ENCODE results near the gene VEZF1.
"Not testable (repeated sequence)": the region's sequence is repeated elsewhere in the genome, so short reads cannot be mapped to it uniquely, and the experiment has no call there.

VEZF1 gene

DNA sequence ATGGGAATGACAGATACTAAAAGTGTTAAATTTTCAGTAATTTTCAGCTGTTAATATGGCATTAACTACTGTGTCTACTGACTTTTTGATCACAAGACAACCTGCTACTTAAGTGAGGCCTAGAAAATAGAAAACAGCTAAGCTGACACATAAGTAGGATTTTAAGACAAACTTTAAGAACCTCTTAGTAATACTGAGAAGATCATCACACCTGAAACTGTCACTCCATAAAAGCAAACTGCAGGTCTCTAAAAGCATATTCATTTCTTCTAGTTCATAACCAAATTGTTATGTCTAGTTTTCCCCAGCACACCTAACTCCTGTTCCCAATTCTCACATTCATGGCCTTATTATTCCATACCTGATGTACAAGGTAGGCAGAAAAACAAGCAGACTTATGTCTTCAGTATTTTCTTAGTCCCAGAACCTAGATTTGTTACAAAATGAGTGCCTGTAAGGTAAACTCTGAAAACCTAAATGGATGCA lies 11.0 kb upstream of the VEZF1 start:
- DNase-seq, result no peak

DNA sequence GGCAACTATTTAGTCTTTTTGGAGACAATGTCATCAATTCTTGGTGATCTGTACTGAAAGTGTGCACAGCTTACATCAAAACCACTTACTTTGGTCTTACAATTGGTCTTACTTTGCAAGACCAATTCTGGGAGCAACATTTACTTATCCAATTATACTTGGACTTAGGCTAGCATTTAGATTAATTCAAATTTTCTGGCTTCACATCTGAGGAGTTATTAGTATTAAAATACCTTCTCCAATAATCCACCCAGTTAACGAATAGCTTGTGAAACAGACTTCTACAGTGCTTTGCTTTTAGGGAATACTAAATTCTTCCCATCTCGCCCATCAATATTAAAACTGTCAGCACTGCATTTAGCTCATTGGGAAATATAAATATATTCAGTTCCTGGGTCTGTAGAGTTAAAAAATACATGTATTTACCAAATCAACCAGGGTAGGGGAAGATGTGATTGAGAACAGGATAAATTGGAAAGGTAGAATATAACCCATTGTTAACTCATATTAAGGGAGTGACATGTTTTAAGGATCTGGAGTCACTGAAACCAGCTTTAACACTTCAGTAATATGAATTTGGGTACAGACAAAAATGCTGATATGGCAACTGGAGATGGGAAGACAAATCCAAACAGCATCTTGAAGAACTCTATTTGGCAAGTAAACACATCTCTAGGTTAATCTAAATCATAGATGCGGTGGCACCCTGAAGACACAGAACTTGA lies 9.2 kb upstream of the VEZF1 start:
- DNase-seq, result no peak

DNA sequence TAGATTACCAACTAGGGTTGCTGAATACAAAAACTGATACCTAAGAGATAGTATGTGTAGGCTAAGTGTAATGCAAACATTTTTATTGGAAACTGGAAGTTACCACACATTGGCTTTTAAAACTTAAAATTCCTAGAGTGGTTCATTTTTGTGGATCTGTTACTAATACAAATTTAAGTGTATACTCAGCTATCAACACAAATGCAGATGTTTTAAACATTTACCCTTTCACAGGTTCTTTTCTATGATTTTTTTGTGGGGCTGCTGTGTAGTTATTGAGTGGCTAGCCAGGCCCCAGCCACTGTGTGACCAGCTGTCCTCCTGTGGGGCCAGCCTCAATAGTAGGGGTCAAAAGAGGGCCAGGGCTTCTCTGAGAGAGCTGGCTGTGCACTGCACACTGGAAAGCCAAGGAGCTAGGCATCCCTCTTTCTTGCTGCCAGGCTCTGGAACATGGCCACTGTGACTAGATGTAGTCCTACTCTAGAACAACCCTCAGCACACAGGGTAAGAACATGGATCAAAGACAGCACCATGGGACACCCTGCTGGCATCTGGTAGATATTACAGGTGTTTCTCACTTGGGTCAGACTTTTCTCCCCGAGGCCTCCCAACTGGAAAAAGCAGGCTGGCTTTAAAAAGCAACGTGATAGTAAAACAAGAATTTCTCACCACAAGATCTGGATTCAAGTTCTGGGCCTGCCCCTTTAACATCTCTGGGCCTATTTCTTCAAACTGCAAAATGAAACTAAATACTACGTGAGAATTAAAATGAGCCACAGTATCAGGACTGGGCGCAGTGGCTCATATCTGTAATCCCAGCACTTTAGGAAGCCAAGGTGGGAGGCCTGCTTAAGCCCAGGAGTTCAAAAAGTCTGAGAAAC lies 7.3 kb upstream of the VEZF1 start:
- peak; percentile 6 to 53 for DNase-seq

DNA sequence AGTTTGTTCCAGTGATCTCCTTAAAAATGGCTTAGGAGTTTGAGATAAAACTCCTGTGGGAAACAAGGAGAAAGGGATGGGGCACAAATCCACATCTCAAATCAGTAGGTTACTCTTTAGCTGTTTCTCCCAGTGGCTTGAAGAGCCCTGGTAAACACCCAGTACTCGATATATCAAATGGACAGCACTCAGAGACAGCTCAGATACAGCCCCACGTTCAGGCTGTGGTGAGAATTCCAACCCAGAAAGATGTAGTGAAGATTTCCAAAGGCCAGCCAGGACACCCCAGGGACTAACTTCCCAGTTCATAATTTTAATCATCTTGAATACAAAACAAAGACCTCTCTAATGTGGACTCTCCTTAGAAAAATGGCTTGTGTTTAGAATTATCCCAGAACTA lies 6.4 kb upstream of the VEZF1 start:
- DNase-seq, result no peak

DNA sequence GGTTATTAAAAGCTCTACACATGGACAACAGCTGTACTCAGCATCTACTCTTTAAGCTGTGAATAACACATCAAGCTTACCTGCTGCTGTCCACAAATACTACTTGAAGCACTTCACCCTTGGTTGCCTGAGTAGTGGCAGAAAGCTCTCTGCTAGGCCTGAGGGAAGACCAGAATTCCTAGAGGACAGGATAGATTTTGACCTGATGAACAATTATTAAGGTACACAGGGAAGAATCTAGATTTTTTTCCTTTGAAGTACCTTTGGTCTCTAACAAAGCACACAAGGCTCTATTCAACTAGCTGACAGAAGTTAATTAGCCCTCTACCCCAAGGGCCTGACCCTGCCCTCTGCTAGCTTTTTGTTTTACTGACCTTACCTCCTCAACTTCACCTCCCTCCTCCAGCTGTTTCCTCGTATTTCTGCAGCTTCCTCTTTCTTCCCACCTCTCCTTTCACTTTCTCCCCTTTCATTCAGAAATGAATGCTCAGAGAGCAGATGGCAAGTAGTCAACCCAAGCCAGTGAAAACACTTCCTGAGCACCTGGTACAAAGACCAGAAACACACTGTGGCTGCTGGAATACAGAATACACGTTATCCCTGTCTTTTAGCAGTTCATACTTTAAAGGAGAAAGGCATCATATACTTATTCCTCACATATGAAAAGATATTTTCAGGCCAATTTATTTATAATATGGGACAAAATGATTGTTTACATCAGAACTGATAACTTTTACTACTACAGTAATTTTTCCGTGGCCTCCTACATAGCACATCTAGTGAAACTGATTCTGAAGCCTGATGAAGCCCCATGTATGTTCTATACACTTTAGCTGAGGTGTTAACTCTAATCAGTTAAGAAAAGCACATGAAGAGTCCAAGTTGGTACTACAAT lies 5.7 kb upstream of the VEZF1 start:
- peak in 1 of 2 donors; percentile 83 for DNase-seq

DNA sequence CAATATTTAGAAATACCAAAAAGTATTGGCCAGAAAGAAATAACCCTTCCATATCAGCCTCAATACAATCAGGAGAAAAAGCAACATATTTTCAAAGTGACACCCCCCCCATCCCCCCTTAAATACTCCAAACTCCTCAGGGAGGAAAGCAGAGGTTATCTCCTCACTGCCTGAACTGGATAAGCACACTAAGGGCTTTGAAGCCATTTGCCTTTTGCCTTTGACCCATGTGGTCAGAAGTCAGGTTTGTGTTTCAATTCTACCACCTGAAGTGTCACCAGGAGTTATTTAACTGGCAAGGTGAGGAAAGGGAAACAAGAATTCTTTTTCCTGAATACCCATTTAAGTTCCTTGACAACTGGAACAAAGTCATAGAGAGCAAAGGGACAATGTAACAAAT lies 3.5 kb upstream of the VEZF1 start:
- DNase-seq, result no peak

DNA sequence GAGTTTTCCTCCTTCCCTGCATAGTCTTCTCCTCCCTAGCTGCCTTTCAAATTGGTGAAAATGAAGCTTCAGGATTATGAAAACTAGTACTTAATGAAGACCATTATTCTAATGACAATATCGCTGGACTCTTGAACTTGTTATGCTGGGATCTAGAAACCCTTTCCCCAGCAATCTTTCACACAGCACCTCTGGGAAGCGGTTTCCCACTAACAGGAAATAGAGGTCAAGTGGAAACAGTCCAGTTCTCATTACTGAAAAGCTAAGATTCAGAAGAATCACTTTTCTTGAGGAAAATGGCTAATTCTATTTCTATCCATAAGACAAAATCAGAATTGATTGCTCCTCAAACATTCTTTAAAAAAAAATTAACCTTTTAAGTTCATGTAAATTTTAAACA lies 2.0 kb upstream of the VEZF1 start:
- DNase-seq, result no peak

DNA sequence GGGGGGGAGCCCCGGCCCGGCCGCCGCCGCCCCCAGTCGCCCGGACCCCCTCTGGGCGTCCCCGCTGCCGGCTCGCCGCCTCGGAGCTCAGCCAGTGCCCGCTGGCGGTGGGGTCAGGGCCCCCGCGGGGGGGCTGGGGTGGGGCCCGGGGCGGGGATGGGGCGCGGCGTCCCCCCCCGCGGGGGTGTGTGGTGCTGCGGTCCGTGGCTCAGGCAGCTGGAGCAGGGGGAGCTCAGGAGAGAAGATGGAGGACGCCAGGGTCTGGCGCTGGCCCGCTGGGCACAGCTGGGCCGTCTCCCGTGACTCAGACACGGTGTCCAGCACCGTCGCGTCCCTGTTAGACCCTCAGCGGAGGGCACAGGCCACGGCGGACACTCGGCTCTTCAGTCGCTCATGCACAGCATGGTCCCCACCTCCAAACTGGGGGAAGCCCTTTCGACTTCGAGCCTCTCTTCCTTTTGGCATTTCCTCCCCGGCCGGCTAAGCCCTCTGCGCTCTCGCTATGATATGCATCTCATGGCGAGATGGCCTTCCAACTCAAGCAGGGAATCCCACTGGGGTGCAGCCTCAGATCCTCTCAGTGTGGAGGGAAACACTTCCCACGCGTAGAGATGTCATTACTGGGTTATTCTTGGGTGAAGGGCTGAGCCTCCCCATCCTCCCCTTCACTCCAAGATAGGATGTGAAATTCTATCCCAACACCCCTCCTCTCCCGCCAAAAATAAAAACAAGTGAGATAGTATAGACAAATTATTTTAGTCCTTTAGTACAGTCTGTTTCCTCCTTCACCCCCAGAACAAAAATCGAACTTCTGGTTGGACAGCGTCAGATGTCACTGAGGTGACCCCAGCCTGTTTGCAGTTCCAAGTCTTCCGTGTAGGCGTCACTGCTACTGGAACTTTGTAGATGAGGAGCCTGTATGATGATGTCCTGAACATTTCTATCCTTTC lies 522 bp upstream of the VEZF1 start:
- peak; percentile 32 to 88 for DNase-seq

DNA sequence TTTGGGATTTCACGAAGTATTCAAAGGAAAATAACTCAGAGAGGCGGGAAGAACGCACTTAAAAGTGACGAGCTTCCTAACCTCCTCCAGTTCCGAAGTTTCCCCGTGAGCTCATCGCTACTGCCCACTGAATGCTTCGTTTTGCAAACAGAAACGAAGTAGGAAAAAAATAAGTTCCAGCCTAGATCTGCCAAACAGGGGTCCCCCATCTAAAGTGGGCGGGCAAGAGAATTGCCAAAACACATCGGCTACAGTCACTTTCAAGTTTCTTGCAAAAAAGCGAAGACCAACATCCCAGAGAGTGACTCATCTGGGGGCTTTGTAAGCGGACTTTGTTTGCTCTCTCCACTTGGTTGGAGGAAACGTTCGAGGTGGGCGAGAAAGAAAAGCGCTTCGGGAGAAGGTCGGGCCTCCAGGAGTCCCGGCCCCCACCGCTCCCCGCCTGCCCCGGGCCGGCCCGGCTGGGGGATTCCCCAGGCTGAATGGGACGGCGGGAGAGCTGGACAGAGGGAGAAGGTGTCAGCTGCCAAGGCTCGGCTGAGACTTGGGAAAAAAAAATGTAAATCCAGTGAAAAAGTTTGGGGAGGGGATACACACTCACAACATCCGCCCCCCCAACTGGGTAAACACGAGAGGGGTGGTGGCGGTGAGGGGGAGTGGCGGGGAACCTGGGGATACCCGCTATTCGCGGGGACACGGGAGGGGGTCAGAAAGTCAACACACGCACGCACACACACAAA lies 1.0 kb downstream of the VEZF1 start:
- DNase-seq, result peak in 1 of 2 donors; percentile 27

DNA sequence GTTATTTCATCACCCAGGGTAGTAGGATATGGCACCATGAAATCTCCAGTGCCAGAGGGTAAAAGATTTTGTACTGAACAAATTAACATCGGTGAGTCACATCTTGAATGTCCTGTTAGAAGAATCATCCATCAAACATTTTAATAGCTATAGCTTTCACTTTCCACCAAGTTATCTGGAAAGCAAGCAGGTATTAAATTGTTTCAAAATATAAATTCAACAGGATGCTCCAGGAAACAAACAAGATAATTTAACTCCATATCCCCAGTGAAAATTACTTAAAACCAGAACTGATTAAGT lies 2.4 kb downstream of the VEZF1 start:
- DNase-seq, result no peak

DNA sequence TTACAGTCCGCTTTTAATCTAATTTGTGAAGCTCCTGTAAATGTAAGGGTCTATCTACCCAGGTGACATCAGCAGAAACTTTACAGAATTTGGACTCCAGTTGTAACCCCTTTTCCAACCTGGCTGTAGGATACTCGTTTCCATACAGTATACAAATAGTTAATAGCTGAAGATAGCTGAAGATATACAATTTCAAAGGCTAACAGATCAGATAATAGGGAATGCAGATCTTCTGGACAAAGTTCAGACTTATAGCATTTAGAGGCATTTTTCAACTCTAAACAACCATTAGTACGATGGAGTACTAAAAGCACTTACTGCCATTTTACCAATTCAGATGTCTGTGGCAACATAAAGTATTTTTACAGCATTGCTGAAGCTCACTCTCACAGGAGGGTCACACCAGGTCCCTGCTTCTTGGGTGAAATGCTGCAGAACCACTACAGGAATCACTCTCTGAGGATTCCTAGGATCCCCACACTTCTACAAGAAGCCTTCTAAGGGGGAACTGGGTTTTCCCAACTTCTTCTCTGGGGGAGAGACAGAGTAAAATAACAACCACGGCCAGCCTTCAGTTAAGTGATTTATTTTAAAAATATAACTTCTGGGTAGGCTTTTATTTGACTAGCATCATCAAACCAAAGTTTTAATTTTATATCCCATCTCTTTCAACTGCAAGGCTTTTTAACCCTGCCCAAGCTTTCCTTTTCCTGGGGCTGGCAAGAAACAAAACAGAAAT lies 2.9 kb downstream of the VEZF1 start:
- DNase-seq, result no peak

DNA sequence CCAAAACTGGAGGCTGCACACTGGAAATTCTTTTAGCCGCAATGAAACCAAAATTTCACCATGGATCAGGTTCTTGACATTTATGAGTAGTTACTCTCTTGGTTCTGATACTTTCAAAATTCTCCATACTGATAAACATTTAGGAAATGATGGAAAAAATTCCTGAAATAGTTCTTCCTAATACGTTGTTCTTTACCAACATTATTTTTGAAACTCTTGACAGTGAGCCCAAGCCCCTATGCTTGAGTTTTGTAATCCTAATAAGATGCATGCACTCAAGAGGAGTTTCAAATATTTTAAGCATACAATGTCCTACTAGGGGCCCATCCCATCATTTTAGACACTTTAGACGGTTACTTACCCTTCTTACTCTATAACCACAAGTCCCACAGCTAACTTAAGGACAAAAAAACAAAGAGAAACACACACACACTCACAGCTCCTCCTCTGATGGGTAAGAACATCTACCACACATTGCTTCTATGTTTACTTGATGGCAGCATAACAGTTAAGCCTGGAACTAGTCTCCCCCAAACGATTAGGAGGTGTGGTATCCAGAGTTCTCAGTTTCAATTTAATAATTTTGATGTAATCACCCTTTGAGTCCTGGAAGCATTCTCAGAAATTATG lies 3.7 kb downstream of the VEZF1 start:
- DNase-seq, result no peak

DNA sequence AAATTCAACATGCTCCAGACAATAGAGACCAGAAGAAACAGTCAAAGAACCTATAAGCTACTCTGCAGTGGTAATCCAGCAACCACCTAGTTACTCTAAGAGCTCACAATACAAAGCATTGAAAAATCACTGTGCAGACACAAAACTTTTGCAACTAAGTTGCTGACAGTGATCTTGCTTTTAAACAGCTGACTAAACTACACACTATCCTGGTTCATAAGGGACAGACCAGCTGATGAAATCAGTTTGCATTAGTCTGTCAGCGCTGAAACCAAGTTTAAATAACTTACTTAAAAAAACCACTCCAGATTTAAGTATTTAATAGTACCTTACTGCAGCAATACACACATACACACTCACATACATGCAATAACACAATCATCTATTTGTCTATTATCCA lies 4.6 kb downstream of the VEZF1 start:
- no peak for DNase-seq

DNA sequence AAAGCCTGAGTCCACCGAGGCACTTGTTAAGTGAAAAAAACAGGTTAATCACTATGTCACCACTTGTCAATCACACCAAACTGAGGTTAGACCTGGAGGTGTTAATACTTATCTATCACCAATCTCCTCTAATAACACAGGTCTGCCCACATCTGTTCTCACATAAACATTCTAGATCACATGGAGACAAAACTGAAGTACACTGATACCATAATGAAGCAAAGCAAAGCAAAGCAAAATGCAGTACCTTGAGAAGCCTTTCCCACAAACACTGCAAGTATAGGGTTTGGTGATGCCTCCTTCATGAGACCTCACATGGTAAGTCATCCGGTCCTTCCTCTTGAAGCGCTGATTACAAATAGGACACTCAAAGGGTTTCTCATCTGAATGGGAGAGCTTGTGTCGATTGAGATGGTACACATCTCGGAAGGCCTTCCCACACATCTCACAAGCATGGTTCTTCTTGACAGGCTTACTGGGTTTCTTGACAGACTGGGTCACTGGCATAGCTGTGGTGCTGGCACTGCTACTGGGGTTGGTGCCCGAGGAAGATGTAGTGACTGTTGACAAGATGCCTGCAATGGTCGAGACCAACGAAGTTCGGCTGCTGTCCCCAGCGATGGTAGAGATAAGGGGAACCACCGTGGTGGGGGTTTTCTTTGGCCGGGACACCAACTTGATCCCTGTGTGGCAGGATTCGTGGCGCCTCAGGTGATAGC lies 5.4 kb downstream of the VEZF1 start:
- DNase-seq, result no peak

DNA sequence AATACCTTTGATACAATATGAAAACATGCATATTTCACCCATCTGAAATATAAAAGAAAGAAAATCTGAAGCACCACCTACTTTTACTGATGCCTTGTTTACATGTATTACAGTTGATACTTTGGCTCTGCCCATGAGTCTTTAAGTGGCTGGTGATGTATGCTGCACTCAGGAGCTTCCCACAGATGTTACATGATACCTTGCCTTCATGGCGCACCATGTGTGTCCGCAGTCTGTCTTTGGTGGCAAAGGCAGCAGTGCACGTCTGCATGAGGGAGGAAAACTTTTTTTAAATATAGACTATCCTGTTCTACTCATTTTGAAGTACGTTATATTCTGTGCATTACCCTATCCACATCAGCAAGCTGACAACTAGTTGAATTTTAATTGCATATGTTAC lies 7.5 kb downstream of the VEZF1 start:
- DNase-seq, result no peak

DNA sequence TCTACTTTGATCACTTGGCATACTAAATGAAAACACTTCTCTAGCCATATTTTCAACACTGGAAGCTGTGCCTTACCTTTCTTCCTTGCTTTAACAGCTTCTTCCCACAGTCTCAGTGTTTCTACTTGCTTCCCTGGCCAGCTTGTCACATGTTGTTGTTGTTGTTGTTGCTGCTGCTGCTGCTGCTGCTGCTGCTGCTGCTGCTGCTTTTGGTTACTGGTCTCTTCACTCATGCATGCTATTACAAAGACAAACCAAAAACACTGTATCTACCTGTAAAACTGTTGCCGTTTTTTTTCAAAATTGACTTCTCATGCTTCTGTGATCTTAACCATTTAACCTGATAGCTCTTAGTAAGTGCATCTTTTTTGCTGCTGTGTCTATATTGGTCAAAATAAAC lies 9.0 kb downstream of the VEZF1 start:
- DNase-seq, result no peak

DNA sequence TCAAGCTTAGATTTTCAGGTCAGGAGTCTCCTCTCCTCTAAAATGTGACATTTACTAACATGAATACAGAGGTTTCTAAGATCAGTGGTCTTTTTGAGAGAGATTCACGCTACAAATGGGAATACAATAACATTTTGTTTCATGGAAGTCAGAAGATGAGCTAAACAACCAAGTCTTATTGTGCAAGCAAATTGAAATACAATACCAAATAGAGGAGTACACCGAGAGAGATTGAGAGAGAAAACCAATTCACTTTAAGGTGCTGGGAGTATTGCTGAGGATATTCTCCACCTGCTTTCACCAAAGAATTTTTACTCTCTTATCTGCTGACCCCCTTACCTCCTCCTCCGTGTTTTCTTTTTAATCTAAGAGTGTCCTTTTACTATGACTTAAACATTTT lies 11.5 kb downstream of the VEZF1 start:
- no peak for DNase-seq

DNA sequence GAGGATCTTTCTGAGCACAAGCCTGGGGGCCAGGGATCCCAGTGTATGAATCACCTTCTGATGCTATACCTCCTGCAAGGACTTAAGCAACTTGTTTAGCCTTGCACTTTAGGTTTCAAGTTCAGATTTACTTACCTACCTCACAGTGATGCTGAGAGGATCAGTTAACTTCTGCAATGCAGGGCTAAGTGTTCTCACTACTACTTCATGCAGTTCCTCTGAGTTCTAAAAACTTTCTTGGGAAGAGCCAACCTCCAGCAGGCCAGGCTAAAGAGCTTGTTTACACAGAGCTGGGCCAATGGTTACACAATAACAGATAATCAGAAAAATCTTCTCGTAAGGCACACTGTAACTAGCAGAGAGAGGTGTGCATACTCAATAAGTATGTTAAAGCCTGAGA lies 13.0 kb downstream of the VEZF1 start:
- DNase-seq, result no peak

DNA sequence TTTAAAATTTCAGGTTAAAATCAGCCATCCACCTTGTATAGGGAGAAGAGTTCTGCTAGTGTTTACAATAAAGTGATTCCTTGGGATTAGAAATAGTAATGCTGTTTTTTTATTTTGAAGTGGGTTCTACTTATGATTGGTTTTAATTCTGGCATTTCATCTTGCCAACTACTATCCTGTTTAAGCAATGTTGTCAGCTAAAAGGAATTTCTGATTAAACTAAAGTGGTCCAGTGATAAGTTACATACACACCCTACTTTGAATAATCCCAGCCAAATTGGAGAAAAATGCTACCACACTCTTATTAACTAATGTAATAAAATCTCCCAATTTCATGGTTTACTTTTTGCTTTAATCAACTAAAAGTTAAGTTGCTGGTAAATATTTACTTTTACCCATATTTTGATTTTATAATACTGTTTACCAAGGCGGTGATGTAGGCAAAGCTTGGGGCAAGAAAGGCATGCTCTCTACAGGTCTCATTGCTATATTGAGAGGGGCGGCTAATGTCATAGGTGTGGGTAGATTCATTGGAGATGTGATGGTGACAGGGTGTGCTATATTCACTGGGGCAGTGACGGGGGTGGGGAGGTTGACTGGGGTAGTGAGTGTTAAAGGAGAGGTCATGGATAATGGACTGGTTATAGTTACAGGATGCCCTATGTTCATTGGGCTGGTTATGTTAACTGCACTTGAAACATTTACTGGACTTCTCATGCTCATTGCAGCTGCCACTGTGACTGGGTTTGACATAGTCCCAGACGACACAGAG lies 13.8 kb downstream of the VEZF1 start:
- DNase-seq, result not testable (repeated sequence)
